Suprapubic skin (tissue), 4 donors: Measurements from ENCODE around the gene GSTM2.

ENCODE experiments used
- CTCF ChIP-seq, 2 donors: fragments of 200-600 bp in 1 of 2; fragments of 450-650 bp in 1 of 2; sonication (generic) in 1 of 2; IDR thresholded peaks; one replicate each; pipeline ENCODE4 v1.5.1; 2016 to 2019; ENCODE audit warnings: antibody characterized with exemption in 2 of 2, mild to moderate bottlenecking in 1 of 2, moderate library complexity in 1 of 2
- EP300 ChIP-seq: sonication (generic); formaldehyde crosslinking; IDR thresholded peaks from one replicate; pipeline ENCODE4 v1.6.1; 2017; ENCODE audit warnings: antibody characterized with exemption
- POLR2AphosphoS5 ChIP-seq, 3 donors: sonication (generic); formaldehyde crosslinking; IDR thresholded peaks; one replicate each; pipeline ENCODE4 v1.6.1; 2017; ENCODE audit warnings: antibody characterized with exemption in 3 of 3

GRCh38 chr1:109661391-109661790 is 6.5 kb upstream of the GSTM2 start:
- TF ChIP-seq CTCF (IDR thresholded peaks at IDR 0.05), result no peak
- no peak for TF ChIP-seq EP300
- no peak for TF ChIP-seq POLR2AphosphoS5 (IDR thresholded peaks at IDR 0.05)
